Measurements from ENCODE around the gene MAST4. TPM values are rescaled to one million over a fixed set of nuclear protein-coding genes. Genes with fewer than 3 reads are reported as not detected.

Gene MAST4
- total RNA-seq, 4 donors from 2014 or later, result 55.3 to 148 (median 110) TPM

DNA sequence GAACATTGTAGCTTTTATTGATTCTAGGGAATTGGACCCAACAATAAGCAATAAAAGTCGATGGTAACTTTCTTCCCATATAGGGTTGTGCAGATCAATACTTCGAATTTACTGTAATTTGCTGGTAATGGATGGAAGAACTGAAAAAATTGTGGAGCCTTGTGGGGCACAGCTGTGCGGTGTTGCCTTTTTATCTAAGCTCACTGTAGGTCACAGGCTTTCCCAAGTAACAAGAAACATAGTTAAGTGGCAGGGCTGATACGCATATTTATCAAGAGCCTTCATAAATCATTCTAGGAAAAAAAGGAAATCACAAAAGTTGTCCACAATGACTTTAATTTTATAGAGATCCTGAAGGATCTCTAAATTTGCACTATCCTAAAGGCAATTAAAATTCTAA, 292.9 kb downstream of the MAST4 start:
- 69 to 71% methylated on average over 4 of the region's 4 CpGs for WGBS, 2 donors
- no peak overlapping the region for H3K4me3 ChIP-seq

DNA sequence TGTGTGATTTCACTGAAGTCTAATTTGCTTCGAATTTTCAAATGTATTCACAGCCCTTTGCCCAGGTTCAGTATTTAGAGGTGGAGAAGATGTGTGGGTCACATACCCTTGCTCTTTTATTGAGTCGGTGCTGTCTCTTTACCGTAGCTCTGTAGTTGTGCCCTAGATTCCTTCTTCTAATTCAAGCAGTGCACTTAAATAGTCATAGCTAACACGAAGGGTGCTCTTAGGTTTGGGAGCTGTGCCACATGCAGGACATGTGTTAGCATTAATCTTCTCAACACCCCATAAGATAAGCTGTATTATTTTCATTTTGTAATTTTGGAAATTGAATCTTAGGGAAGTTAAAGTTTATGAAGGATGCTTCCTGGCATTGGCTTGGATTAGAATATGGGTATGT, 293.3 kb downstream of the MAST4 start:
- H3K36me3 ChIP-seq, result no peaks in the 10 kb centered on the region
- DNase-seq, result no peak
- no peaks in the 10 kb centered on the region for H3K9me3 ChIP-seq
- no peaks in the 10 kb centered on the region for H3K27me3 ChIP-seq
- H3K4me3 ChIP-seq, result no peak overlapping the region
- no peak overlapping the region for H3K27ac ChIP-seq
- peaks cover 7 to 60% (median 10%) of the 10 kb centered on the region in 3 donors for H3K4me1 ChIP-seq
- intact Hi-C loops (cut with DNase I), result no loop called here
- 76 to 80% methylated on average over 4 of the region's 4 CpGs for WGBS, 2 donors
- TF ChIP-seq POLR2A (IDR thresholded peaks at IDR 0.05), result no peak
- TF ChIP-seq, protein P1, sequence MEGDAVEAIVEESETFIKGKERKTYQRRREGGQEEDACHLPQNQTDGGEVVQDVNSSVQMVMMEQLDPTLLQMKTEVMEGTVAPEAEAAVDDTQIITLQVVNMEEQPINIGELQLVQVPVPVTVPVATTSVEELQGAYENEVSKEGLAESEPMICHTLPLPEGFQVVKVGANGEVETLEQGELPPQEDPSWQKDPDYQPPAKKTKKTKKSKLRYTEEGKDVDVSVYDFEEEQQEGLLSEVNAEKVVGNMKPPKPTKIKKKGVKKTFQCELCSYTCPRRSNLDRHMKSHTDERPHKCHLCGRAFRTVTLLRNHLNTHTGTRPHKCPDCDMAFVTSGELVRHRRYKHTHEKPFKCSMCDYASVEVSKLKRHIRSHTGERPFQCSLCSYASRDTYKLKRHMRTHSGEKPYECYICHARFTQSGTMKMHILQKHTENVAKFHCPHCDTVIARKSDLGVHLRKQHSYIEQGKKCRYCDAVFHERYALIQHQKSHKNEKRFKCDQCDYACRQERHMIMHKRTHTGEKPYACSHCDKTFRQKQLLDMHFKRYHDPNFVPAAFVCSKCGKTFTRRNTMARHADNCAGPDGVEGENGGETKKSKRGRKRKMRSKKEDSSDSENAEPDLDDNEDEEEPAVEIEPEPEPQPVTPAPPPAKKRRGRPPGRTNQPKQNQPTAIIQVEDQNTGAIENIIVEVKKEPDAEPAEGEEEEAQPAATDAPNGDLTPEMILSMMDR (IDR thresholded peaks at IDR 0.05), result no peak

More for the DNA sequence above, 292.9 kb downstream of the MAST4 start:
- Histone ChIP-seq H3K4me1 (peaks cover 9 to 62% (median 10%) of the 10 kb centered on the region in 3 donors), H3K27me3 (no peaks in the 10 kb centered on the region), H3K27ac (no peak overlapping the region), H3K36me3 (no peaks in the 10 kb centered on the region), H3K9me3 (no peaks in the 10 kb centered on the region)
- no peak for TF ChIP-seq POLR2A (IDR thresholded peaks at IDR 0.05)
- TF ChIP-seq, protein P1 (IDR thresholded peaks at IDR 0.05), result no peak
- intact Hi-C loops (cut with DNase I), result no loop called here
- no peak for DNase-seq

DNA sequence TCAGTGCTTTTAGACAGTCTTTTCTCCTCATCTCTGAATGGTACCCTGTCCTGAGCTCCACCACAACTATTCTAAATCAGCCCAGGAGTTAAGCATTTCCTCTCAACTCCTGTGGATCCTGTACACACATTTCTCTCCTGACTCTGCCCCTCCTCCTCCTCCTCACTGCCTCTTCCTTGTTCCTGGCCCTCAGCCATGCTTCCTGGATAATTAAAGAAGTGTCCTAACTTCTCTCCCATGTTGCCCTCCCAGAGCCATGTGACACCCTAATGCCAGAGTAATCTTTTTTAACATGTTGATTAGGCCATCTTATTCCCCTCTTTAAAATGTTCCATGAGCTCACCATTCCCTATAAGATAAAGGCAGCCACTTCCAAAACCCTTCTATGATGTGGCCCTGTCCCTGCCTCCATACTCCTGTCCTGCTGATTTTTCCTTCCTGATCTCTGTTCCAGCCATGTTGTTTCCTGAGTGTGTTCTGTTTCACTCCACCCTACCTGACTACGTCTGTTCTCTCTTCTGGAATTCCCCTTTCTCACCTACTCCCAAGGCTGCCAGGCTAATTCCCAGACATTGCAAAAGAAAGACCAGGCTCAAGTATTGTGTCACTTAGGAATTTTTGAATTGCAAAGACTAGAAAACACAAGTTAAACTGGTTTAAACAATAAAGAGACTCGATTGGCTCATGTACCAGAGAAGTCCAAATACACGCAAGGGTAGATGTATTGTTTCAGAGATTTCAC, 295.2 kb downstream of the MAST4 start:
- Histone ChIP-seq H3K4me3 (no peak overlapping the region), H3K4me1 (peaks cover 6 to 50% (median 10%) of the 10 kb centered on the region in 3 donors), H3K9me3 (no peaks in the 10 kb centered on the region), H3K27me3 (no peaks in the 10 kb centered on the region), H3K36me3 (no peaks in the 10 kb centered on the region), H3K27ac (peak overlapping the region; percentile 71 to 81 (median 76))
- DNase-seq, result no peak
- 40 to 52% methylated on average over 3 of the region's 3 CpGs for WGBS, 2 donors
- TF ChIP-seq, protein P1 (IDR thresholded peaks at IDR 0.05), result no peak
- TF ChIP-seq POLR2A (IDR thresholded peaks at IDR 0.05), result no peak
- intact Hi-C loops (cut with DNase I), result no loop called here

DNA sequence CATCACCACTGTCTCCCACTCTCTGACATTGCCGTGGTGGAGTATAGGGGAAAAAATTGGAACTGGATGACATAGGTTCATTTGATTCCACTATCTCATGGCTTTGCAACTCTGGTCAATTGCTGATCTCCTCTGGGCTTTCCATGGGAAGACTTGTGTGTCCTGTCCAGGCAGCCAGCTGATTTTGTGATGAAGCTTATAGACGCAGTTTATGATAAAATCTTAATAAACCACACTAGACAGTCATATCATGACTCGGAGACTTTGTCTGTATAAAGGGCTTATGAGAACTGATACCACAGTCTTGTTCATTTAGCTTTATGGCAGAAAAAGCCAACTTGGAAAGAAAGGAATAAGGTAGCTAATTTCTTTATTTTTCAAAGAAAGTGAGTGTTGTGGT, 296.5 kb downstream of the MAST4 start:
- Histone ChIP-seq H3K4me3 (no peak overlapping the region), H3K27me3 (no peaks in the 10 kb centered on the region), H3K27ac (peak overlapping the region; percentile 59 to 81 (median 74)), H3K9me3 (no peaks in the 10 kb centered on the region), H3K36me3 (no peaks in the 10 kb centered on the region), H3K4me1 (peaks cover 6 to 50% (median 10%) of the 10 kb centered on the region in 3 donors)
- WGBS, 2 donors, result 60 to 84% methylated on average over 3 of the region's 3 CpGs
- DNase-seq, result no peak
- intact Hi-C loops (cut with DNase I), result no loop called here
- TF ChIP-seq, protein P1 (IDR thresholded peaks at IDR 0.05), result no peak
- no peak for TF ChIP-seq POLR2A (IDR thresholded peaks at IDR 0.05)

DNA sequence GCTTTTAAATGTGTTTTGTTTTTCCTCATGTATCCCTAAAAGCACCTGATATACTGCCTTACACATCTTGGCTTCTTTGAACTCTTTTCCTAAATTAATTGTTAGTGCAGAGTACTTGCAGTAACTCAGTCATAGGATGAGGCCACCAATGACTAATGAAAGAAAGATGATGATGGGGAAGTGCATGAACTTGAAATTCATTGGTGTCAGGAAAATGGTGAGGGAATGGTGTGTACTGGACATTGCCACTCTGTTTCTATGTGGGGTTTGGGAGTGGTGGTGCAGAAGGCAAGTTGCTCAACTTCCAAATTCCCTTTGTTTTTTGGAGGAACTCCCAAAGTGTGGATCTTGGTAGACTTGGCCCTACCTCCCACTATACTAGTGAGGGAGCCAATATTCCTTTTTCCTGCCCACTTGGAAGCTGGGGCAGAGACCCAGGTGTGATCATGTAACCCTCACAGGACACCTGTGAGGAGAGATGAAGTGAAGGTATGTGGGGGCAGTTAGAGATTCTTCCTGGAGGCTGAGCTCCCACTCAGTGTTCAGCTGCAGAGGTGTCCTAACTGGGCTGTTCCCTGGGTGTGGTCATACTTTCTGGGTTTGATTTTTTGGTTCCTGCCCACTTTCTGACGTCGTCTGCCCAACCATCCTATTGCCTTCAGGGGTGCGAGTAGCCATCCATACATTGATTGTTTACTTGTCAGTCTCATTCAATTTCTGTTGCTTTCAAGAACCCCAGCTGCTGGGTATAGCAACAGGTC, 298.5 kb downstream of the MAST4 start:
- Histone ChIP-seq H3K4me3 (no peak overlapping the region), H3K27me3 (no peaks in the 10 kb centered on the region), H3K4me1 (peaks cover 0 to 44% (median 10%) of the 10 kb centered on the region in 3 donors), H3K27ac (no peak overlapping the region), H3K36me3 (no peaks in the 10 kb centered on the region), H3K9me3 (no peaks in the 10 kb centered on the region)
- no peak for DNase-seq
- intact Hi-C loops (cut with DNase I), result no loop called here
- WGBS, 2 donors, result 78 to 90% methylated on average over 3 of the region's 3 CpGs
- TF ChIP-seq, protein P1 (IDR thresholded peaks at IDR 0.05), result no peak
- no peak for TF ChIP-seq POLR2A (IDR thresholded peaks at IDR 0.05)

Data from esophagus squamous epithelium (tissue), 5 donors.